DND-41 (cell line): Measurements from ENCODE around the gene PPP2R2B.

Source experiments
- ATAC-seq: fragments of 200-7000 bp; cut with Tn5 transposase; 3 replicates; pipeline ENCODE4 v1.9.1; 2021; ENCODE audit warnings: low read depth; ENCODE audit not compliant: insufficient read depth
- DNase-seq: peaks from one replicate; pipeline ENCODE4 v3.0.0-alpha.2; 2020
- H2AFZ ChIP-seq: 2 replicates; pipeline ENCODE4 v1.6.0; 2012; ENCODE audit warnings: low read depth, low read length
- H3K27ac ChIP-seq: 2 replicates; pipeline ENCODE4 v1.5.1; 2012; ENCODE audit warnings: low read length, inconsistent platforms
- H3K27me3 ChIP-seq: fragments of 200-600 bp; sonication (generic); 2 replicates; pipeline ENCODE4 v1.6.0; 2012; ENCODE audit warnings: low read length, mild to moderate bottlenecking, inconsistent platforms; ENCODE audit not compliant: insufficient read depth, poor library complexity
- H3K36me3 ChIP-seq: 2 replicates; pipeline ENCODE4 v1.5.1; 2012; ENCODE audit warnings: low read length, inconsistent platforms; ENCODE audit not compliant: insufficient read depth
- H3K4me1 ChIP-seq: 2 replicates; pipeline ENCODE4 v1.5.1; 2012; ENCODE audit warnings: mild to moderate bottlenecking, low read length; ENCODE audit not compliant: insufficient read depth
- H3K4me2 ChIP-seq: 2 replicates; pipeline ENCODE4 v1.6.0; 2012; ENCODE audit warnings: mild to moderate bottlenecking, moderate library complexity, low read length, inconsistent platforms; ENCODE audit not compliant: insufficient read depth
- H3K4me3 ChIP-seq, 2 experiments: fragments of 200-600 bp in 1 of 2; shearing (Covaris generic) in 1 of 2; 2 replicates each; pipeline ENCODE4 v1.5.1; 2012 to 2016; ENCODE audit warnings: inconsistent platforms in 2 of 2, low read length in 2 of 2, mild to moderate bottlenecking in 2 of 2, low read depth in 1 of 2, moderate library complexity in 1 of 2
- H3K79me2 ChIP-seq: 2 replicates; pipeline ENCODE4 v1.6.0; 2012; ENCODE audit warnings: low read length, inconsistent platforms; ENCODE audit not compliant: insufficient read depth
- H3K9ac ChIP-seq: 2 replicates; pipeline ENCODE4 v1.6.0; 2012; ENCODE audit warnings: low read depth, mild to moderate bottlenecking, inconsistent platforms, low read length, moderate library complexity
- H3K9me3 ChIP-seq: 2 replicates; pipeline ENCODE4 v1.5.1; 2012; ENCODE audit warnings: low read length, moderate library complexity, mild to moderate bottlenecking, inconsistent platforms; ENCODE audit not compliant: insufficient read depth, severe bottlenecking
- H4K20me1 ChIP-seq: 2 replicates; pipeline ENCODE4 v1.6.0; 2012; ENCODE audit warnings: low read length; ENCODE audit not compliant: insufficient read depth
- EZH2 ChIP-seq: IDR thresholded peaks from 3 replicates; pipeline ENCODE4 v1.6.1; 2012; ENCODE audit warnings: borderline replicate concordance, low read depth, mild to moderate bottlenecking, moderate library complexity, low read length, inconsistent platforms; ENCODE audit not compliant: severe bottlenecking
- TF ChIP-seq, protein P1 (sequence below): IDR thresholded peaks from 2 replicates; pipeline ENCODE4 v1.5.1; 2012; ENCODE audit warnings: borderline replicate concordance, low read length, moderate library complexity, mild to moderate bottlenecking; ENCODE audit not compliant: poor library complexity, severe bottlenecking; ENCODE audit errors: extremely low read depth

The PPP2R2B gene

DNA sequence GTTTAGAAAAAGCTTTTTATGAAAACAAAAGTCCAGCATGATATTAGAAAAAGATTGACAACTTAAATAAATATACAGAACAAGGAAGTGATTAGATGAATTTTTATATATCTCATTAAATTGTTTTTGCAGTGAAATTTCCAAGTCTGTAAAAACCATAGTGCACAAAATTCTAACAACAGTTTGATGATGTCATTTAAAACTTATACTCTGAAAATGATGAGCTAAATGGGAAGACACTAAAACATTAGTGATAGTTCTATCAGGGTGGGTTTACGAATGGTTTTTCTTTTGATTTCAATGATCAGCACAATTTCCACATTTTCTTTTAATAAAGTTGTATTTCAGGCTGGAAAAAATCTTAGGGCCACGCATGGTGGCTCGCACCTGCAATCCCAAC is 236.1 kb downstream of the PPP2R2B start:
- no peaks in the 10 kb centered on the region for H3K4me1 ChIP-seq
- peaks cover 8% of the 10 kb centered on the region for H3K27me3 ChIP-seq
- no peak overlapping the region for H3K4me3 ChIP-seq
- ATAC-seq (no peak), DNase-seq (no peak)
- H3K9me3 ChIP-seq = no peaks in the 10 kb centered on the region
- no peaks in the 10 kb centered on the region for H3K36me3 ChIP-seq
- H3K9ac ChIP-seq = no peak overlapping the region
- H2AFZ ChIP-seq = no peak overlapping the region
- H3K79me2 ChIP-seq = no peaks in the 10 kb centered on the region
- H4K20me1 ChIP-seq = no peaks in the 10 kb centered on the region
- TF ChIP-seq, protein P1, sequence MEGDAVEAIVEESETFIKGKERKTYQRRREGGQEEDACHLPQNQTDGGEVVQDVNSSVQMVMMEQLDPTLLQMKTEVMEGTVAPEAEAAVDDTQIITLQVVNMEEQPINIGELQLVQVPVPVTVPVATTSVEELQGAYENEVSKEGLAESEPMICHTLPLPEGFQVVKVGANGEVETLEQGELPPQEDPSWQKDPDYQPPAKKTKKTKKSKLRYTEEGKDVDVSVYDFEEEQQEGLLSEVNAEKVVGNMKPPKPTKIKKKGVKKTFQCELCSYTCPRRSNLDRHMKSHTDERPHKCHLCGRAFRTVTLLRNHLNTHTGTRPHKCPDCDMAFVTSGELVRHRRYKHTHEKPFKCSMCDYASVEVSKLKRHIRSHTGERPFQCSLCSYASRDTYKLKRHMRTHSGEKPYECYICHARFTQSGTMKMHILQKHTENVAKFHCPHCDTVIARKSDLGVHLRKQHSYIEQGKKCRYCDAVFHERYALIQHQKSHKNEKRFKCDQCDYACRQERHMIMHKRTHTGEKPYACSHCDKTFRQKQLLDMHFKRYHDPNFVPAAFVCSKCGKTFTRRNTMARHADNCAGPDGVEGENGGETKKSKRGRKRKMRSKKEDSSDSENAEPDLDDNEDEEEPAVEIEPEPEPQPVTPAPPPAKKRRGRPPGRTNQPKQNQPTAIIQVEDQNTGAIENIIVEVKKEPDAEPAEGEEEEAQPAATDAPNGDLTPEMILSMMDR = no peak
- no peak for TF ChIP-seq EZH2
- H3K4me2 ChIP-seq = no peak overlapping the region
- H3K27ac ChIP-seq = no peak overlapping the region

DNA sequence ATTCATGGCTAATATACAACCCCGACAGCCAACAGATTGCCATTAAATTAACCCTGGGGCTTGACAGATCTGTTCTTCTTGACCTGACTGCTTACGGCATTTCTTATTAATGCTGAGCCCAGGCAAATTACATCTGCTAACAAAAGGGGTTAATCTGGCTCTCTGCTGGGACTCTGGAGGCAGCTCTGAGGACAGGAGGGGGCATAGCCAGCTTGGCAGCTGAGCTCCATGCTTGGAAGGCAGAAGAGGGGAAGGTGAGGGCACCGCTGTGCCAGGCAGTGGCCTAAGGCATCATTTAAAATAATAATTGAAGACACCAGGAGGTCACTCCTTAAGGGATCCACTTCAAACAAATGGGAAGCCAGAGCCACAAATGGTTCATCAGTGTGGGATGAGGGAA is 236.6 kb downstream of the PPP2R2B start:
- Histone ChIP-seq H3K4me1 (no peaks in the 10 kb centered on the region), H3K9ac (no peak overlapping the region), H3K27me3 (peaks cover 8% of the 10 kb centered on the region), H3K27ac (no peak overlapping the region), H4K20me1 (no peaks in the 10 kb centered on the region), H3K9me3 (no peaks in the 10 kb centered on the region), H3K4me3 (no peak overlapping the region), H3K79me2 (no peaks in the 10 kb centered on the region), H2AFZ (no peak overlapping the region), H3K36me3 (no peaks in the 10 kb centered on the region), H3K4me2 (no peak overlapping the region)
- DNase-seq = no peak
- TF ChIP-seq, protein P1 = no peak
- no peak for TF ChIP-seq EZH2
- ATAC-seq = no peak

DNA sequence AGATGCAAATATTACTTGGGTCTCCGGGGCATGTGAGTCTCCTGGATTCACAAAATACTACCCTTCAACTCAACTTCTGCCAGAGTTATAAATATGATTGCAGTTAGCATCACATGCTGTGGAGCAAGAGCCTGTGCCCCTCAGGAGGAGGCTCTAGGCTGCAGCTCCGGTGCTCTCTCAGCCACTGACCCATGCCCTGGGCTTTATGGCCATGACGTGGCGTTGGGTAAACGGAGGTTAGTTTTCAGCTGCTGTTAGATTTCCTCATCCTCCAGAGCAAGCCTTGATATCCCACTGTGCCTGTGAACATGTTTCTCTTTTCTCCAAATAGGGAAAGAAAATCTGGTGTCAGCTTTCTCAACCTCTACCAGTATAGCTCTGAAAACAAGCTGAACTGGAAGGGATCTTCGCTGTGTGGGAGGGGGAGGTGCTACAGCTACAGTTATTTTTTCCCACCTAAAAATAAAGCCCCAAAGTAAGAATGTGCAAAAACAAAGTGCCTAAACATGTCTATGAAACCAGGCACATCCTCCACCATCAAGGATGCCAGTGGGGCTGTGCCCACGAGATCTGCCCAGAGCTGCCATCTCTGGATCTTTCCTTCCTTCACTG is 238.2 kb downstream of the PPP2R2B start:
- H3K79me2 ChIP-seq = no peaks in the 10 kb centered on the region
- DNase-seq = no peak
- H3K4me1 ChIP-seq = no peaks in the 10 kb centered on the region
- H3K4me2 ChIP-seq = no peak overlapping the region
- H4K20me1 ChIP-seq = no peaks in the 10 kb centered on the region
- H3K36me3 ChIP-seq = no peaks in the 10 kb centered on the region
- no peak overlapping the region for H3K27ac ChIP-seq
- no peak overlapping the region for H3K9ac ChIP-seq
- peaks cover 10% of the 10 kb centered on the region for H3K27me3 ChIP-seq
- no peak overlapping the region for H2AFZ ChIP-seq
- no peak for ATAC-seq
- TF ChIP-seq, protein P1 = no peak
- no peak for TF ChIP-seq EZH2
- no peak overlapping the region for H3K4me3 ChIP-seq
- H3K9me3 ChIP-seq = no peaks in the 10 kb centered on the region

DNA sequence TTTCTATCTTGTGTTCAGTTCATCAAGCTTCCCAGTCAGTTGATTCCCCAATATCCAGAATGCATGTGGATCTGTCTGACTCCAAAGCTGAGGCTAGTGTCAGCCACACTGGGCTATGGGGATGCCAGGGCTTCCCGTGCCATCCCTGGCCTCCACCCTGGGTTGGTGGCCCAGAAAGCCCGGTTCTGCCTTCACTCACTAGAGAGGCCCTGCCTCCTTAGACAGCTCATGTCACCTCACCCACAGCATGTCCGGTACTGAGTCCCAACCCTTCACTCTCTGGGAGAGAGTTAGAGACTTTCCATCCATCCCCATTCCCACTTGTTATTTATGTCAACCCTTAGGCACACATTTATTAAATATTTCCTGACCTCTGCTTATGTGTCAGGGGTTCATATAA is 243.1 kb downstream of the PPP2R2B start:
- ATAC-seq (no peak), DNase-seq (no peak)
- H4K20me1 ChIP-seq = no peaks in the 10 kb centered on the region
- no peak overlapping the region for H3K4me2 ChIP-seq
- H3K36me3 ChIP-seq = no peaks in the 10 kb centered on the region
- H3K27me3 ChIP-seq = peaks cover 9% of the 10 kb centered on the region
- TF ChIP-seq, protein P1 = no peak
- TF ChIP-seq EZH2 = no peak
- H3K4me1 ChIP-seq = no peaks in the 10 kb centered on the region
- H3K4me3 ChIP-seq = no peak overlapping the region
- no peak overlapping the region for H3K9ac ChIP-seq
- no peaks in the 10 kb centered on the region for H3K9me3 ChIP-seq
- no peaks in the 10 kb centered on the region for H3K79me2 ChIP-seq
- H2AFZ ChIP-seq = no peak overlapping the region
- no peak overlapping the region for H3K27ac ChIP-seq
